Ovary (tissue), 9 donors: Measurements from ENCODE around the gene PIK3R2. TPM values are rescaled to one million over a fixed set of nuclear protein-coding genes. Genes with fewer than 3 reads are reported as not detected.

ENCODE experiments used
- DNase-seq, 5 donors: peaks; one replicate each; pipeline ENCODE4 v3.0.0-alpha.2; 2019 to 2020
- H3K27ac ChIP-seq, 2 donors: fragments of 200-600 bp; one replicate each; pipeline versions ENCODE4 v1.5.1 to v1.8.0; 2019 to 2022
- H3K27me3 ChIP-seq: fragments of 200-600 bp; one replicate; pipeline ENCODE4 v1.8.0; 2022
- H3K36me3 ChIP-seq: fragments of 200-600 bp; sonication (generic); one replicate; pipeline ENCODE4 v1.5.1; 2019
- H3K4me1 ChIP-seq: one replicate; pipeline ENCODE4 v1.8.1; 2013; ENCODE audit warnings: mild to moderate bottlenecking, moderate library complexity; ENCODE audit not compliant: insufficient read depth
- H3K4me3 ChIP-seq: fragments of 200-600 bp; sonication (generic); one replicate; pipeline ENCODE4 v1.5.1; 2017
- H3K9me3 ChIP-seq, 2 donors: fragments of 200-600 bp in 1 of 2; sonication (generic) in 1 of 2; one replicate each; pipeline versions ENCODE4 v1.5.1 to v1.8.1; 2013 to 2019; ENCODE audit warnings: mild to moderate bottlenecking in 1 of 2, moderate library complexity in 1 of 2
- EP300 ChIP-seq: sonication (generic); formaldehyde crosslinking; IDR thresholded peaks from one replicate; pipeline ENCODE4 v1.6.1; 2017; ENCODE audit warnings: antibody characterized with exemption
- POLR2A ChIP-seq: fragments of 450-650 bp; IDR thresholded peaks from one replicate; pipeline ENCODE4 v1.6.1; 2017; ENCODE audit warnings: antibody characterized with exemption, mild to moderate bottlenecking, moderate library complexity
- WGBS, 3 donors: extraction: QIAGEN DNeasy Blood & Tissue Kit in 1 of 3; methylation state at CpG; one replicate each; pipeline versions ENCODE4 v1.1.5 to v1.1.7; 2013 to 2017; 5-methylcytosine and 5-hydroxymethylcytosine counted together
- intact Hi-C, 4 donors: fragments of 100-400 bp; cut with DNase I; formaldehyde crosslinking; loops; one replicate each; pipeline versions ENCODE4 v1.11.0 to v1.15.1; 2022 to 2023
- polyA plus RNA-seq, 2 donors: library from polyadenylated mRNA; stranded (reverse); fragments of 200-250 nt in 1 of 2; fragments of 350-450 nt in 1 of 2; fragmentation: Illumina TruSeq in 1 of 2; extraction: RNeasy Lipid Tissue Mini Kit (QIAGEN cat#74804) in 1 of 2; gene quantifications; one replicate each; pipeline ENCODE4 v1.2.3, GENCODE V29; 2013 to 2014
- total RNA-seq, 7 donors: library from RNA; depleted of rRNA in 2 of 7; stranded (reverse); fragments of >200 nt in 2 of 7; fragmentation: NEBNext Ultra II Directional in 3 of 7; extraction: Animal tissue kit (Norgen Biotek cat#: 25700) in 3 of 7; gene quantifications; one replicate each; pipeline versions ENCODE4 v1.1.0 to v1.2.4, GENCODE V29; 2016 to 2023
- TF ChIP-seq, protein P1 (sequence below), 3 donors: fragments of 450-650 bp in 2 of 3; fragments of 200-600 bp in 1 of 3; IDR thresholded peaks; one replicate each; pipeline versions ENCODE4 v1.5.1 to v1.8.0; 2016 to 2022; ENCODE audit warnings: antibody characterized with exemption in 3 of 3, mild to moderate bottlenecking in 1 of 3
- donor health status: DM: no; HTN: no; CAD: no; lungs with moderate emphysema.
- donor health status: DM: no; HTN: no; CAD: no.
- donor health status: Bipolar disorder and iron deficiency.
- donor health status: DM: yes; HTN: yes; CAD: no.
- donor health status: DM: no; HTN: no; CAD: no.
- donor health status: DM: yes; HTN: yes; CAD: no.

PIK3R2 gene
- total and polyA plus RNA-seq, 9 donors = 12.8 to 63.2 (median 42.6) TPM

DNA sequence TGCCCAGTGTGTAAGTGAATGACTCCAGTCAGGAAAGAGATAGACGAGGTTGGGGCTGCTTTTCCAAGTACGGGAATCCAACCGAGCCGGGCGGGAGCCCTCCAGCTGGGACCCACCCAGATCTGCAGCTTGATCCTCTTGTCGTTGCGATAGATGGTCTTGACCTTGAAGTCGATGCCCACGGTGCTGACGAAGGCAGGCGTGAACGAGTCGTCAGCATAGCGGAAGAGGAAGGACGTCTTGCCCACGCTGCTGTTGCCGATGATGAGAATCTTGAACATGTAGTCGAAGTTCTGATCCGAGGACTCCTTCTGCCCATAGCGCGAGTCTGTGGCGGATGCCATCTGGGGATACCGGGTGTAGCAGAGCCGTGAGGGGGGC lies 49.4 kb downstream of the PIK3R2 start:
- DNase-seq = peak in 1 of 5 donors; percentile 48
- peak overlapping the region in 1 of 2 donors; percentile 23 for H3K27ac ChIP-seq

GRCh38 chr19:18202778-18203407 lies 49.9 kb downstream of the PIK3R2 start:
- DNase-seq = peak; percentile 64 to 85 (median 76)
- Histone ChIP-seq H3K9me3 (no peaks in the 10 kb centered on the region), H3K36me3 (no peaks in the 10 kb centered on the region), H3K27me3 (no peaks in the 10 kb centered on the region), H3K4me3 (peak overlapping the region; percentile 68), H3K27ac (peak overlapping the region in 1 of 2 donors; percentile 23), H3K4me1 (peaks cover 12% of the 10 kb centered on the region)
- no peak for TF ChIP-seq POLR2A
- TF ChIP-seq, protein P1, sequence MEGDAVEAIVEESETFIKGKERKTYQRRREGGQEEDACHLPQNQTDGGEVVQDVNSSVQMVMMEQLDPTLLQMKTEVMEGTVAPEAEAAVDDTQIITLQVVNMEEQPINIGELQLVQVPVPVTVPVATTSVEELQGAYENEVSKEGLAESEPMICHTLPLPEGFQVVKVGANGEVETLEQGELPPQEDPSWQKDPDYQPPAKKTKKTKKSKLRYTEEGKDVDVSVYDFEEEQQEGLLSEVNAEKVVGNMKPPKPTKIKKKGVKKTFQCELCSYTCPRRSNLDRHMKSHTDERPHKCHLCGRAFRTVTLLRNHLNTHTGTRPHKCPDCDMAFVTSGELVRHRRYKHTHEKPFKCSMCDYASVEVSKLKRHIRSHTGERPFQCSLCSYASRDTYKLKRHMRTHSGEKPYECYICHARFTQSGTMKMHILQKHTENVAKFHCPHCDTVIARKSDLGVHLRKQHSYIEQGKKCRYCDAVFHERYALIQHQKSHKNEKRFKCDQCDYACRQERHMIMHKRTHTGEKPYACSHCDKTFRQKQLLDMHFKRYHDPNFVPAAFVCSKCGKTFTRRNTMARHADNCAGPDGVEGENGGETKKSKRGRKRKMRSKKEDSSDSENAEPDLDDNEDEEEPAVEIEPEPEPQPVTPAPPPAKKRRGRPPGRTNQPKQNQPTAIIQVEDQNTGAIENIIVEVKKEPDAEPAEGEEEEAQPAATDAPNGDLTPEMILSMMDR (IDR thresholded peaks at IDR 0.05) = peak in 1 of 3 donors; percentile 44
- TF ChIP-seq EP300 = no peak
- intact Hi-C loops = loop anchor here in 2 of 4 donors (5.0 to 10.0 kb wide), 2 partner anchors 124 to 212 kb away; partner anchors contain the start of gene SSBP4 (in 1 of the 2)
- WGBS, 3 donors = 2 to 4% (median 3%) methylated on average over 32 of the region's 32 CpGs

More for the DNA sequence above, 49.4 kb downstream of the PIK3R2 start:
- H3K27me3 ChIP-seq = no peaks in the 10 kb centered on the region
- no peak overlapping the region for H3K4me3 ChIP-seq
- 51 to 66% (median 60%) methylated on average over 23 to 24 of the region's 24 CpGs for WGBS, 3 donors
- peaks cover 12% of the 10 kb centered on the region for H3K4me1 ChIP-seq
- no peaks in the 10 kb centered on the region for H3K36me3 ChIP-seq
- TF ChIP-seq POLR2A (no peak), EP300 (no peak)
- TF ChIP-seq, protein P1 (IDR thresholded peaks at IDR 0.05) = no peak
- H3K9me3 ChIP-seq = no peaks in the 10 kb centered on the region
- intact Hi-C loops = loop anchor here in 2 of 4 donors (5.0 to 10.0 kb wide), 2 partner anchors 125 to 212 kb away; partner anchors contain the start of gene SSBP4 (in 1 of the 2)

GRCh38 chr19:18203408-18203862 lies 50.5 kb downstream of the PIK3R2 start:
- peak in 4 of 5 donors; percentile 63 to 82 (median 74) for DNase-seq

GRCh38 chr19:18203863-18204393 lies 51.0 kb downstream of the PIK3R2 start, which contains the start of gene RAB3A:
Gene RAB3A, minus strand, starts transcription at chr19:18204042. Its CDS starts 1,302 bp downstream, at chr19:18202740.
- Histone ChIP-seq H3K27me3 (no peaks in the 10 kb centered on the region), H3K4me1 (peaks cover 12% of the 10 kb centered on the region), H3K9me3 (no peaks in the 10 kb centered on the region), H3K4me3 (peak within 1 kb of the TSS; percentile 68), H3K36me3 (no peaks in the 10 kb centered on the region), H3K27ac (peak within 1 kb of the TSS; percentile 93 to 97)
- peak; percentile 100 for DNase-seq
- intact Hi-C loops = loop anchor here in 2 of 4 donors (5.0 to 10.0 kb wide), 2 partner anchors 123 to 211 kb away; partner anchors contain the start of gene SSBP4 (in 1 of the 2)
- TF ChIP-seq, protein P1 (IDR thresholded peaks at IDR 0.05) = peak in 1 of 3 donors; percentile 27
- TF ChIP-seq POLR2A (peak; percentile 56), EP300 (peak; percentile 85)
- WGBS, 3 donors = 0% methylated on average over 20 to 50 of the region's 50 CpGs

More at GRCh38 chr19:18203408-18203862, 50.5 kb downstream of the PIK3R2 start:
- 0 to 1% (median 0%) methylated on average over 28 to 38 of the region's 38 CpGs for WGBS, 3 donors
- no peaks in the 10 kb centered on the region for H3K9me3 ChIP-seq
- peaks cover 12% of the 10 kb centered on the region for H3K4me1 ChIP-seq
- no peaks in the 10 kb centered on the region for H3K27me3 ChIP-seq
- TF ChIP-seq, protein P1 (IDR thresholded peaks at IDR 0.05) = no peak
- no peak for TF ChIP-seq POLR2A
- TF ChIP-seq EP300 = no peak
- intact Hi-C loops = loop anchor here in 2 of 4 donors (5.0 to 10.0 kb wide), 2 partner anchors 124 to 211 kb away; partner anchors contain the start of gene SSBP4 (in 1 of the 2)
- H3K36me3 ChIP-seq = no peaks in the 10 kb centered on the region
- peak overlapping the region; percentile 58 to 71 for H3K27ac ChIP-seq
- H3K4me3 ChIP-seq = peak overlapping the region; percentile 68
